Measurements from ENCODE around the gene PIAS4.
A peak's percentile ranks its signal among the peaks of the same experiment; 100 is the strongest.

The PIAS4 gene

DNA sequence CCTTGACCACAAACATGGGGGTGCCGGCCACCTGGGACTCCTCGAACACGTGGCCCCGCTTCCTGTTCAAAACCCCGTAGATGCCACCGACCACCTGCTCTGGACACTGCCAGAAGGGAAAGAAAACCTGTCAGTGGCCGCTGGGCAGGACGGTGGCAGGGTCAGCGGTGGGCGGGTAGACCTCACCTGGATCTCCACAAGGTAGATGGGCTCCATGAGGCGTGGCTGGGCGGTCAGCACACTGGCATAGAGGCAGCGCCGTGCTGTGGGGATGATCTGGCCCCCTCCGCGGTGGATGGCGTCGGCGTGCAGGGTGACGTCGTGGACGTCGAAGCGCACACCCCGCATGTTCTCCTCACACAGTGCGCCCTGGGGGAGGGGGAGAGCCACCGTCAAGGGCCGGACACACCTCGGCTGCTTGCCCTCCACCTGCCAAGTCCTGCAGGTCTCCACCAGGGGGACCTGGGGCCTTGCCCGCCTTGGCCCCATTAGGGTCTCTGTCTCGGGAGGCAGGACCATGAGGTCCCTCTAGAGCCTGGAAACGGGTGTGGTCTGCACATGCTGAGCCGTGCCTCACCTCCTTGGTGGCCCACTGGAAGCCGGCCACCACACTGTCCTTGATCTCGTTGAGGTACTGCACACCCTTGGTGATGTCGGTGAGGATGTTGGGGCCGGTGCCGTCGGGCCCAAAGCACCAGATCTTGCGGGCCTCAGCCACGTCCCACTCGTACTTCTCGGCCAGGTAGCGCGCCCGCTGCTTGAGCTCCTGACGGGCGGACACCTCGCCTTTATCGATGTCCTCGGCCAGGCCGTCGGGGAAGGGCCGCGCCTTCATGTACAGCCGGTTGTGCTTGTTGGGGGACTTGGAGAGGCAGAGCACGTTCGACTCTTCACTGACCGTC is 30.0 kb upstream of the PIAS4 start:
- peak in 1 of 2 experiments; percentile 13 for DNase-seq

DNA sequence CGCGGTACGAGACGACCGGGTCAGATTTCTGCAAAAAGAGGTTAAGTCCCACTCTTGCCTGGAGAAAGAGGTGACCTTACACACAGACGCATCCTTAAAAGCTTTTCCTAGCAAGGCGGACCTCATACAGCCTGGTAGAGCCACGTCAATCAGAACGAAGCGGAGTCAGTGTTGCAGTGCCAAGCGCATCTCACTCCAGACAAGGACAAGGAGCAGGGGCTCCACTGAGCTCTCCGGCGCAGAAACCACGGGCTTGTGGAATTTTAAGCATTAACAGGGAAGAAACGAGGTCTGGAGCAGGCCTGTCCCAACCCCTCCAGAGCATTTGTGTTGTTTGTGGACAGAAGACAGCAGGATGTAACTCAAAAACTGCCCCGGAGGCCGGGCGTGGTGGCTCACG is 29.4 kb upstream of the PIAS4 start:
- DNase-seq, result no peak

DNA sequence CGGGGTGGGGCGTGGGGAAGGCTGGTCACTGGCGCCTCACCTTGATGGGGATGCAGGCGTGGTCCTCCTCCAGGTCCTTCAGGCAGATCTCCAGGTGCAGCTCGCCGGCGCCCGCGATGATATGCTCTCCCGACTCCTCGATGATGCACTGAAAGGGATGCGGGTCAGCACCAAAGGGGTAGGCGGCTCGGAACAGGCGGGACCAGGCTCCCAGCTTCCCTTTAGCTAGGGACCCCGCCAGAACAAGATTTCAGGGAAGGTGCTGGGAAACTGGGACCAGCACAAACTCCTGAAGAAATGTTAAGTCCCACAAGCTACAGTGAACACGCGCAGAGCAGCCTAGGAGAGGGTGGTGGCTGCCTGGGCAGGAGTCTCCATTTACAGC is 28.3 kb upstream of the PIAS4 start:
- peak in 1 of 2 experiments; percentile 10 for DNase-seq

DNA sequence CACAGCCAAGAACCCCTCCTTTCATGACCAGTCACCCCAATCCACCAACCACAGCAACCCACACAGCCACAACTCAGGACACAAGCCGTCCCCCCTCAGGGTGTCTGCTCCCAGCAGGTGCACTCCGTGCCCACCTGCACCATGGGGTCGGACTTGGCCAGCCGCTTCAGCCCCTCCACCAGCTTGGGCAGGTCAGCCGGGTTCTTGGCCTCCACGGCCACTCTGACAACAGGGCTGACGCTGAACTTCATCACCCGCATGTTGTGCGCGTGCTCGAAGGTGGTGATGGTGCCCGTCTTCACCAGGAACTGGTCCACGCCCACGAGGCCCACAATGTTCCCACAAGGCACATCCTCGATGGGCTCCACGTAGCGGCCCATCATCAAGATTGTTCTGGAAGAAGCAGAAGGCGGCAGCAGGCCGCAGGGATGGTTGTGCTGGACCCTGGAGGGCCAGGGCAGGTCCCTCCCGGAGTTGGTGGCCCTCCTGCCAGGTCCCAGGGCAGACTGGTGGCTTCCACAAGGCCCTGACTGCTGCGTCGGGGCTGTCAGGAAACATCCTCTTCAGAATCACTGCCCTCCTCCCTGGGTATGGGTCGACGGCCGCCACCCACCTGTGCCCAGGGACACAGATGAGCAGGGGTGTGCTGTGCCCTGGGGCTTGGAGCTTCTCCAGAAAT is 27.7 kb upstream of the PIAS4 start:
- no peak for DNase-seq

DNA sequence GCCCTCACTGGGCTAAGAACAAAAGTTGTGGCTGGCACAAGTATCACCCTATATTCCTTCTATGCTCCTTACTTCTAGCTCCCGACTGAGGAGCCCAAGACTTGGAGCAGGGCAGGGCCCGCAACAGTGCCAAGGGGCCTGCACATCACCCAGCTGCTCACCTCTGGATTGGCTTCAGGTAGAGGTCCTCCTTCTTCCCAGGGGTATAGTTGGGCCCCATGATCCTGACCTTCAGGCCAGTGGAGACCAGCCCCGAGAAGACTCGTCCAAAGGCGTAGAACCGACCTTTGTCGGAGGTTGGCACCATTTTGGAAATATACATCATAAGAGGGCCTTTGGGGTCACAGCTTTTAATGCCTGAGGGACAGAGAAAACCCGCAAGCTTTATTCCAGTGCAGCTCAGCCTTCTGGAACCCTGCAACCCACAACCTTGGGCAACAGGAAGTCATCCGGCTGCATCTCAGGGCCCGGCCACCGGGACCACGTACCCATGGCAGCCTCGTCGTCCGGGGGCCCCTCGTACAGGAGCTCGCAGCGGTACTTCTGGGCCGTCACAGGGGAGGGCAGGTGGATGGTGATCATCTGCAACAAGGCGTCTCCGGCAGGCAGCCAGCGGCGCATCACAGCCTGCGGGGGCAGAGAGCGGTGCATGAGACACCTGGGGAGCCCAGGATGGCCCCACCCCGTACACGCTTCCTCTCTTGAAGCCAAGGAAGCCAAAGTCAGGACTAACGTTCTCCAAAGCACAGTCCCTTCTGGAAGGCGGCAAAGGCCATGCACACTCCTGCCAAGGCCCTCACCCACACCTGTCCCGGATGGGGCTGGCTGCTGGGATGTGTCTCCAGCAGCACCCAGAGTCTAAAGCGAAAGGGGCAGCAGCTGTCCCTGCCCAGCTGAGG is 26.9 kb upstream of the PIAS4 start:
- DNase-seq, result peak in 1 of 2 experiments; percentile 12

DNA sequence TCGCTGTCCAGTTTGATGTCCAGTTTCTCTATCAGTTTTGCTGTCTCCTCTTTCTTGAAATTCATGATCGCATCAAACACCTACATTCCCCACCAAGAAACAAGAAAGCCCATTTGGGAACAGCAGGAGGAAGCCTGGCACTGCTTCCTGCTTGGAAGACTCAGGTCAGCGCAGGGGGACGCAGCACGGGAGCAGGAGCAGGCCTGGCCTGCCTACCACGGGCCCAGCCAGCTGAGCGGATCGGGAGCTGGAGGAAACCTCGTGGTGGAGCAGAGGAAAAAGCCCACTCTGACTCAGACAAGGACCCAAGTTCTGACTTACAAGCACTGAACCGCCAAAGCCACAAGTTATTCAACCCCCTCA is 26.2 kb upstream of the PIAS4 start:
- DNase-seq, result no peak

DNA sequence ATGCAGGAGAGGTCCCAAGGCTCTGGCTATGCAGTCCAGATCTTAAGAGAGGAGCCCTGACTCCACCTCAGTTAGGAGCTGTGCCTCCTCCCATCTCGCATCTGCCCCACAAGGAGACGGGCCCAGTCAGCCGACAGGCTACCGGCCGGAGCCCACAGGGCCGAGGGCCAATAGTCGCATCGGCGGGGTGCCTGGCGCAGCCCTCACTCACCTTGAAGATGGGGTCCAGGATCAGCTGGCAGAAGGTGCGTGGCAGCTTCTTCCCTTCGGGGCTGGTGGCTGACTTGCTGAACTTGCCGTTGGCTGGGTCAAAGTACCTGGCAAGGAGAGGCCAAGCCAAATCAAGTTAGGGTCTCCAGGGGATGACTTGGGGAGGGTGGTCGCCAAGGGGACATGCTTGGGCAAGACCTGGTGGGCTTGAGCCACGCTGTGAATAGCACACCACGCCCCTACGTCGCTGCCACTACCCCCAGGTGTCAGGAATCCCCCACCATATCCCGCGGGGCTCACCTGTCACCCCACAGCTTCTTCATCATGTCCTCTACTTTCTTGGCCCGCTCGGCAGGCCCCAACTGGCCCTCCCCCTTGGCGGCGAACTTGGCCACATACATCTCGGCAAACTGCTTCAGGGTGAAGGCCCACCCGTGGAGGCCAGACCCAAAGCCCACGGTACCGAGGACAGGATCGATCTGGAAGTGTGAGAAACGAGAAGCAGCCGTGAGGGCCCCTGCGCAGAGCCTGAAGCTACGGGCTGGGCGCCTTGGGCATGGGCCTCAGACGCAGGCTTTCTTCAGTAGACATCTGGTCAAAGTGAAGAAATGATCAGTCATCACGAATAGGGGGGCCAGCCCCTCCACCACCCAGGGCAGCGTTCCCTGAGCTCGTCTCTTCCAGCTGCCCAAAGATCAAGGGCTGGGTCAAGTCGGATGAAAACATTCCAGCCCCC is 25.5 kb upstream of the PIAS4 start:
- DNase-seq, result peak in 1 of 2 experiments; percentile 7

DNA sequence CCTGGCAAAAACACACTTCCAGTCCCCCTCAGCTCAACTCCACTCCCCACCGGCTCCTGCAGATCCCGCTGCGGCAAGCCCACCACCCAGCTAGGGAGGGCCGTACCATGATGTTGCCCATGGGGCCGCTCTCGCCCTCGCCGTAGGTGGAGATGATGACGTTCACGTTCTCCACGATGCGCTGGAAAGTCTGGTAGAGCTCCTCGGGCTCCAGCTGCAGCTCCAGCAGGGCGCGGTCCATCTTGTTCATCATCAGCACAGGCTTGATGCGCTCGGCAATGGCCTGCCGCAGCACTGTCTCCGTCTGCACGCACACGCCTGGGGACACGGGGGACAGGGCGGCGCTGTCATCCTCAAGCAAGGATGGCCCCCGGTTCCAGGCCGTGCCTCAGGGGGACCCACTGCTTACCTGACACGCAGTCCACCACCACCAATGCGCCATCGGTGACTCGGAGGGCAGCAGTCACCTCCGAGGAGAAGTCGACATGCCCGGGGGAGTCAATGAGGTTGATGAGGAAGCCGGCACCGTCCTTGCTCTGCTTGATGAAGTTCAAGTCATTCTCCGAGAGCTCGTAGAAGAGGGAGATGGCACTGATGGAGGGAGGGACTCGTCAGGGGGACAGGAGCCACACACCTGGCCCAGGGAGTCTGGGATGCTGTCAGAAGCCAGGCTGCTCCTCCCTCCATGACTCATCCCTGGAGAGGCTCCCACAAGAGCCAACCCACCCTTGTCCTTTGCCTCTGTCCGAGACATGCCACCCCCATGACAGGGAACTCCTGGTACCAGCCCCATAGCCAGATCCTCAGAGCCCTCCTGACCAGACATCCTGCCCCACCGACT is 24.6 kb upstream of the PIAS4 start:
- DNase-seq, result peak in 1 of 2 experiments; percentile 40

DNA sequence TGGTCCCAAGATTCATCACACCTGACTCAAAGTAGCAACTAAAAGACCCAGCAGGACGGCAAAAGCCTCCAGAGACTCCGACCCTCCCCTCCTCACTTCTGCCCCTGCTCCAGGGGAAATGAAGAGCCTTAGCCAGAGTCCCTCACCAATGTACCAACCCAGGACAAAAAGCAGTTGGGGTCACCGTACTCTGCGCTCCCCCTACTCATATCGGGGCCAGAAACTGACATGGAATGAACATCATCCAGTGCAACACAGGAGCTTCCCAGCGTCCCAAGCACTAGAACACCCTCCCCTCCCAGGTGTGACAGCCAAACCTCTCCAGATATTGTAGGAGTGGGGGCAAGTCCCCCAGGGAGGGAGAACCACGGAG is 24.0 kb upstream of the PIAS4 start:
- no peak for DNase-seq

DNA sequence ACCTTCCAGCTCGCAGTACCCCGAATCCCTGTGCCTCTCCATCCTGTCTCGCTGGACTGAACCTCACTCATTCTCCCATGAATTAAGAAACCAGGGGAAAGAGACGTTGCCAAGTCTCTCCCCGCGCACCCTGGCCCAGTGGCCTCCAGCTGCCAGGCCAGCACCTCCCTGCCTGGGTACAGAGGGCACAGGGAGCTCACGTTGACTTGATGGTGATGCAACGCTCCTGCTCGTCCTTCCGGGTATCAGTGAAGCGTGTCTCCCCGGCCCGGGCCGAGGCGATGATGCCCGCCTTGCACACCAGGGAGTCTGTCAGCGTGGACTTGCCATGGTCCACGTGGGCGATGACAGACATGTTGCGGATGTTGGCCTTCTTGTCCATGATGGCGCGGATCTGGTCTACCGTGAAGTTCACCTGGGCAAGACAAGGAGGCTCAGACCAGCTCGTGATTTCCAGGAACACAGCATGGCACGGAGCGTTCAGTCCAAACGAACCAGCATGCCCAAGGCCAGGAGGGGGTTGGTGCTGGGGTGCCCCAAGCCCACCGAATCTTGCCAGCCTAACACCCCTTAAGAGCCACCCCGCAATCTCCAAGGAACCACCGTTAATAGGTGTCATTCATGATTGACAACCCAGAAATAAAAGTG is 23.5 kb upstream of the PIAS4 start:
- peak in 1 of 2 experiments; percentile 45 for DNase-seq

DNA sequence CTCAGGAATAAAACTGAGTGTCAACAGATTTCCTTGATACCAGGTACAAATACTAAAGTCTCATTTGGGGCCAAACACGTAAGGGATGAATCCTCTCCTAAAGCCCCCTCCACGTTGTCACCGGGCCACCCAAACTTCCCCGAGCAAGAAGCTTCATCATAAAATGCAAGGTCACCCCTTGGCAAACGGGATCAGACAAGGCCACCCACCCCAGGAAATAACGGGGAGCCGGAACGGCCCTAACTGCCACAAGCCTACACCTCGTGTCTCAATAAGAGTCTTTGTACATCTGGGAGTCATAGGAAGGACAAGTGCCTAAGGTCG is 23.0 kb upstream of the PIAS4 start:
- DNase-seq, result no peak

DNA sequence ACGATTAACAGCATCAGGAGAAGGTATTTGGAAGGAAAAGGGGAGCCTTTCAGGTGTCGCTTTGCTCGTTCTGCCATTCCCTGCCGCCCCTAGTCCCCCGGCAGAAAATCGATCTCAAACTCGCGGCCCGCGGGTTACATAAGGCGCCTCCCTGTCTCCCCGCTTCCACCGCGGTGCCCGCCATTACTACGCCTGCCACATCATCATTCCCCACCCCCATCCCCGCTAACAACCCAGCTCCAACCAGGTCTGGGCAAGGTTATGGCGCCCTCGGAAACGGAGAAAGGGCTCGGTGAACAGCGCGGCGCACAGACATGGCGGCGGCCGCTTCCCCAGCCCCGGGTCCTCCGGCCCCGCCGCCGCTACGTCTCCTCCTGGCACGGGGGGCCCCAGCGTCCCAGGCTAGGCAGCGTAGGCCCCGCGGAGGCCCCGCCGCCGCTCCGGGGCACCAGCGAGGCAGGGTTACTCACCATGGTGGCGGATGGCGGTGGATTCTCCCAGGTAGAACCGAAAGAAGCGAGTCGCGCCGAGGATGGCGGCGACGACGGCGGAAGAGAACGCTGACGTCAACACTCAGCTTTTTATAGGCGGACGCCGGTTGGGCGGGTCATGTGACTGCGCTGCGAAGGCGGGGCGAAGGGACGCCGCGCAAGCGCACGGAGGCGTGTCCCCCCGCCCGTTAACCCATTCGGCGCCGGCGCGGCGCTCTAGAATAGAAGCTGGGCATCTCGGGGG is 22.5 kb upstream of the PIAS4 start, which contains the start of gene EEF2:
Gene EEF2, minus strand, starts transcription at position 556 of the 735 bp plus-strand sequence. Its CDS starts 83 bp downstream, at position 473.
- DNase-seq, result peak; percentile 87 to 90

DNA sequence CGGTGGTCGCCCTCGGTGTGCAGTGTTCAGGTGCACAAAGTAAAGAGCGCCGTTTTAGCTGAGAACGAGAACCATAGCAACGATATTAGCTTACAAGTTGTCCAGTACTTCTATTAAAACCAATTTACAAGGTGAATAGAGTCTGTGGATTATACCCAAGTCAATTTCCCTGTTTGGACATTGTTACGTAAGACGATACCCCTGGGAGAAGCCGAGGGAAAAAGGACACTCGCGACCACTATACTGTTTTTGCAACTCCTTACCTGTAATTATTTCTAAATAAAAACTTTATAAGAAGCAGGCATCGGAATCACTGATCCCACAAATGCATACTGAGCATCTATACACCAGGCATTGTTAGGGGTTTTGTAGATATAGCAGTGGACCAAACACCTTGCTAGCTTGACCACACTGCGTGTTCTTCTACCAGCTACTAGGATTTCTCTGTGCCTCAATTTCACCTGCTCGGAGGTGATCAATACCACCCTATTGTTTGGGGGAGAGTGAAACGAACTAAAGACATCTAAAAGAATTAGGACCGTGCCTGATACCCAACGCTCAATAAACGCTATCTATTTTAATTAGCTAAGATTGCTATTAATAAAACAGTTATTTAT is 21.8 kb upstream of the PIAS4 start:
- no peak for DNase-seq

DNA sequence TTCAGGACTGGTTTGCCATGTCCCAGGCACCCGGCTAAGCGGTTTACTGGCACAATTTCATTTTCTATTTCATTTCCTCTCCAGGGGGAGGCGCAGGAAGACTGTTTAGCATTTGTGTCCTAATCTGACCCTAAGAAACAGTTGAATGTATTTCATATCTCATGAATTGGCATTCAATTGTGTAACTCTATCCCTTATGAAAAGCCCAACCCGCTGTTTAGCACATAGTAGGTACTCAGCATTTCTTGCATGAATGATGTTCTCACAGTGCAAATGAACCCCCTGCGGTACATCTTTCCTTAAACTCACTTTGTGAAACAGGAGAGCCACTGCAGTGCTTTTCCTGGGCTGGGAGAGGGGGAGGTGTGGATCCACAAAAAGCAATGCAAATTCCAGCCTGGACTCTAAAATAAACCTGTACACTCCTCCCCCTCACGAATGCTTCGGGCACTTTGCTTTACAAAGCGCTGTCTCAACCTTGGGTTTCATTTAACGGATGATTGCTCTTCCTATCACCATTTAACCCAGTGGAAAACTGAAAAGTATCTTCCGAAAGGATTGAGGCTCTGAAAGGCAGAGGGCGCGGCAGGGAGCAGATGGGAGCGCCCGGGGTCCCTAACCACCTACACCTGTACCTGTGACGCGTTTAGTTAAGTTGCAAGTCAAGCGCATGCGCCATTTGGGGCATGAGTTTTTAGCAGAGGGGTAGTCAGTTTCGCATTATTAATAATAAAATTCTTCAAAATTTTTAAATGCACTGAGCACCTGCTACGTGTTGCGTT is 21.1 kb upstream of the PIAS4 start:
- DNase-seq, result peak in 1 of 2 experiments; percentile 66

DNA sequence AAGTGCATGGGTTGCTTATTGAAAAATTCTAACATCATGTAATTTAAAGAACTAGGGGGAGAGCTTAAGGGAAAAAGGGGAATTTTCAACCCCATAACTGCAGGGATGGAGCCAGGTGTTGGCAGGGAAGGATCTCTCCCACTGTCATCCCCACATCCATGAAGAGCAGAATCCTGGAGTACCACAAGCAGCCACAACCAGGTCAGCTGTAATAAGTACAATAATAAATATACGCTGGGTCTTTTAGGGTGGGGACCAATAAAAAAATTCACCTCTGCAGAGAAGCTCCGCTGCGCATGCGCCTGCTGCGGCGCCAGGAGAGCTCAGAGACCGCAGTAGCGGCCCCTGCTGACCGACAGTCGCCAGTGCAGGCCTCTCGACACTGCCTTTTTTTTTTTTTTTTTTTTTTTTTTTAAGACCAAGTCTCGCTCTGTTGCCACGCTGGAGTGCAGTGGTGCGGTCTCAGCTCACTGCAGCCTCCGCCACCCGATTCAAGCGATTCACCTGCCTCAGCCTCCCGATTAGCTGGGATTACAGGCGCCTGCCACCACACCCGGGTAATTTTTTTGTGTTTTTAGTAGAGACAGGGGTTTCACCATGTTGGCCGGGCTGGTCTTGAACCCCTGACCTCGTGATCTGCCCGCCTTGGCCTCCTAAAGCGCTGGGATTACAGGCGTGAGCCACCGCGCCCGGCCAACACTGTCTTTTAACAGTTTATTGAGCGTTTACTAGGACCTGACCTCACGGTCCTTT is 19.7 kb upstream of the PIAS4 start:
- peak; percentile 87 to 88 for DNase-seq

DNA sequence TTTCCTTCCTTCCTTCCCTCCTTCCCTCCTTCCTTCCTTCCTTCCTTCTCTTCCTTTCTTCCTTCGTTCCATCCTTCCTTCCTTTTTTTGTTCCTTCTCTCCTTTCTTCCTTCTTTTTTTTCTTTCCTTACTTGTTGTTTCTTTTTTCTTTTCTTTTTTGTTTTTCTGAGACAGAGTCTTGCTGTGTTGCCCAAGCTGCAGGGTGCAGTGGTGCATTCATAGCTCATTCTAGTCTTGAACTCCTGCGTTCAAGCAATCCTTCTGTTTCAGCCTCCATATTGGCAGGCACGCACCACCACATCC is 16.8 kb upstream of the PIAS4 start:
- no peak for DNase-seq

DNA sequence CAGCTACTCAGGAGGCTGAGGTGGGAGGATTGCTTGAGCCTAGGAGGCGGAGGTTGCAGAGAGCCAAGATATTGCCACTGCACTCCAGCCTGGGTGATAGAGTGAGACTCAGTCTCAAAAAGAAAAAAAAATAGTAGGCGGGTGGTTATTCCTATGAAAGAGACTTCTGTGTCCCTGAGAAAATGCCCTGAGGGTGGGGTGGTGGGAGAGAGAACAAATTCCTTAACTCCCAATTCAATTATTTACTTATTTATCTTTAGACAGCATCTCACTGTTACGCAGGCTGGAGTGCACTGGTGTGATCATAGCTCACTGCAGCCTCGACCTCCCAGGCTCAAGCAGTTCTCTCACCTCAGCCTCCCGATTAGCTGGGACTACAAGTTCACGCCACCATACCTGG is 11.9 kb upstream of the PIAS4 start:
- DNase-seq, result no peak
